Measurements from ENCODE around the gene COL10A1. TPM values are rescaled to one million over a fixed set of nuclear protein-coding genes. Genes with fewer than 3 reads are reported as not detected.

COL10A1 gene
- polyA plus RNA-seq, 2 of the 4 experiments (the other 2 are of a cell fraction), result not detected

Other genes starting within 250 kb of the COL10A1 start
- 6.7 and 8.9 TPM in 2 replicates for gene FRK, start 65.2 kb downstream of the COL10A1 start, polyA plus RNA-seq (2011; rRNA removed)
- 1.7 to 2.2 TPM (median 2.1 TPM) in 3 replicates for gene FRK, start 65.2 kb downstream of the COL10A1 start, polyA plus RNA-seq (2017; fragmentation: RNase III; extraction: RNeasy Plus Mini Kit Qiagen cat#74134 plus additional on column Dnase treatment)
- gene NT5DC1, start 25.3 kb downstream of the COL10A1 start, polyA plus RNA-seq (2011; rRNA removed), result 27.2 and 31.5 TPM in 2 replicates
- 26.9 to 28.6 TPM (median 27.0 TPM) in 3 replicates for gene NT5DC1, start 25.3 kb downstream of the COL10A1 start, polyA plus RNA-seq (2017; fragmentation: RNase III; extraction: RNeasy Plus Mini Kit Qiagen cat#74134 plus additional on column Dnase treatment)
- 5.6 TPM in 2 replicates for gene TSPYL4, start 127.9 kb upstream of the COL10A1 start, polyA plus RNA-seq (2011; rRNA removed)
- 3.7 to 4.2 TPM (median 3.9 TPM) in 3 replicates for gene TSPYL4, start 127.9 kb upstream of the COL10A1 start, polyA plus RNA-seq (2017; fragmentation: RNase III; extraction: RNeasy Plus Mini Kit Qiagen cat#74134 plus additional on column Dnase treatment)
- 31.6 and 32.5 TPM in 2 replicates for gene TSPYL1, start 153.8 kb upstream of the COL10A1 start, polyA plus RNA-seq (2011; rRNA removed)
- 27.8 to 31.9 TPM (median 31.8 TPM) in 3 replicates for gene TSPYL1, start 153.8 kb upstream of the COL10A1 start, polyA plus RNA-seq (2017; fragmentation: RNase III; extraction: RNeasy Plus Mini Kit Qiagen cat#74134 plus additional on column Dnase treatment)
- 20.2 and 26.8 TPM in 2 replicates for gene DSE, start 244.8 kb upstream of the COL10A1 start, polyA plus RNA-seq (2011; rRNA removed)
- gene DSE, start 244.8 kb upstream of the COL10A1 start, polyA plus RNA-seq (2017; fragmentation: RNase III; extraction: RNeasy Plus Mini Kit Qiagen cat#74134 plus additional on column Dnase treatment), result 15.7 to 23.4 TPM (median 22.7 TPM) in 3 replicates

All from A549 (cell line).